Activated CD4-positive, alpha-beta T cell treated with anti-CD3 and anti-CD28 coated beads for 36 hours (primary cell): ENCODE data around the gene TSPAN1. TPM values are rescaled to one million over a fixed set of nuclear protein-coding genes. Genes with fewer than 3 reads are reported as not detected.

Experiments
- ATAC-seq: fragments of 200-7000 bp; cut with Tn5 transposase; one replicate; pipeline ENCODE4 v1.10.0; 2021; ENCODE audit warnings: mild to moderate bottlenecking, moderate library complexity
- CTCF ChIA-PET: fragments of 350-600 bp; sonication (Branson Sonifier 250); formaldehyde crosslinking; loops from one replicate; lab custom pipeline; 2021; ENCODE audit warnings: antibody characterized with exemption; lab: Charles Lee
- POLR2A ChIA-PET: fragments of 350-600 bp; sonication (Branson Sonifier 250); formaldehyde crosslinking; loops from one replicate; lab custom pipeline; 2021; ENCODE audit warnings: antibody characterized with exemption, inconsistent platforms; lab: Charles Lee
- DNase-seq: peaks from one replicate; pipeline ENCODE4 v3.0.0-alpha.2; 2020
- H3K27ac Mint-ChIP-seq: one replicate; pipeline ENCODE4 v1.8.0; 2021; ENCODE audit warnings: mixed read lengths
- H3K27me3 Mint-ChIP-seq: one replicate; pipeline ENCODE4 v1.8.0; 2021; ENCODE audit warnings: mixed read lengths
- H3K36me3 Mint-ChIP-seq: one replicate; pipeline ENCODE4 v1.8.0; 2021; ENCODE audit warnings: low read depth, mixed read lengths
- H3K4me1 Mint-ChIP-seq: one replicate; pipeline ENCODE4 v1.8.0; 2021; ENCODE audit warnings: mixed read lengths
- H3K4me3 Mint-ChIP-seq: one replicate; pipeline ENCODE4 v1.8.0; 2021; ENCODE audit warnings: mild to moderate bottlenecking, moderate library complexity, mixed read lengths
- H3K9me3 Mint-ChIP-seq: one replicate; pipeline ENCODE4 v1.8.0; 2021; ENCODE audit warnings: low read depth, mixed read lengths
- intact Hi-C, 2 experiments: fragments of 100-400 bp; cut with DNase I in 1 of 2; cut with micrococcal nuclease in 1 of 2; formaldehyde crosslinking; loops; one replicate each; pipeline versions ENCODE4 v1.14.2 to v1.15.1; 2022 to 2024; cut with DNase I, micrococcal nuclease
- total RNA-seq, 2 experiments: library from RNA; stranded (reverse); gene quantifications; one replicate each; pipeline ENCODE4 v1.2.3, GENCODE V29; 2021

Gene TSPAN1
- total RNA-seq, 2 experiments from 2014 or later = not detected

- no peak for DNase-seq
- CTCF ChIA-PET = interaction anchor here (2.0 kb wide), 1 partner anchor 8 kb away, joined by 4 read pairs; no protein-coding TSS in a partner anchor
- intact Hi-C loops = no loop called here
- no peaks in the 10 kb centered on the region for H3K9me3 Mint-ChIP-seq
- no peak overlapping the region for H3K27ac Mint-ChIP-seq
- no peak overlapping the region for H3K4me3 Mint-ChIP-seq
- ATAC-seq = no peak
- POLR2A ChIA-PET = interaction anchor here (0.6 kb wide), 1 partner anchor 287 kb away, joined by 3 read pairs; no protein-coding TSS in a partner anchor
- H3K4me1 Mint-ChIP-seq = no peaks in the 10 kb centered on the region
- H3K27me3 Mint-ChIP-seq = no peaks in the 10 kb centered on the region
- H3K36me3 Mint-ChIP-seq = no peaks in the 10 kb centered on the region
Measured at GRCh38 chr1:46160212-46160611, 14.7 kb upstream of the TSPAN1 start.

DNA sequence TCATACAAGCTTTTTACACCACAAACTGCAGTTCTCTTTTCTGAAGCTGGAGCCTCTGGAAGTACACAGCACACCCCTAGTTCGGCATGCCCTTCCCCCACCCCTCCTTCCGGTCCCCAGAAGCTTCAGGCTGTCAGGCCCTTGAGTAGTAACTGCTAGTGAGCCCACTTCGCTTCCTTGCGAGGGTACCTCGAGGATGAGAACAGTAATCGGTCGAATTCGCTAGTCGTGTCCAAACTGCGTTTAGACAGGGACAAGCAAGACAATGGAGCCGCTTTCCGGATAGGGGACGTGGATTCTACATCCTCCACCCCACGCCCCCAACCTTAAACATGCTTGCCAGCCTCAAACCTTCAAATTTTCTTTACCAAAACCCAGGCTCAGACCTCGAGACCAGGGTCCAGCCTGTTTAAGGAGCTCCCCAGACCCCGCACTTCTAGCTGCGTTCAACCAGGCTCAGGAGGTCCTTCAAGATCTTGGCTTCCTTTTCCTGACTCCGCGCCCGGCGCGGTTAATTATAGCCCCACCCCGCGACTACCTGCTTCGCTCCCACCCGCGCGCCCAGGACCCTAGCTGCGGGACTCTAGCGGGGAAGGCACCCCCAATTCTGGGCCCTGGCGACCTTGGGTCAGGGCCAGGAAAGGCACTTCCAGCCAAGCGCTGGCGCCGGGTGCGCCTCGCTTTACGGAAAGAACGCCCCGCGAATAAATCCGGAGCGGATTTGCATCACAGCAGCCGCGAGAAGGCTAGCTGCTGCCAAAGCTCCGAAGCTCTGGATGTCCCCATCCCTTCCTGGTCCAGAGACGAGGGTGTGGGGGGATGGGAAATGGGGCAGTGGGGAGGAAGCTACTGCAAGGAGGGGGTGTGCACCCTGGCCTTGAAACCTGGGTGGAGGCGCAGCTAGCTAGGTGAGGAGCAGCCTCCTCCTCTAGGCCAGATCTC, 8.1 kb upstream of the TSPAN1 start:
- ATAC-seq = peak; percentile 76
- ChIA-PET CTCF (interaction anchor here (0.5 to 2.4 kb wide), 10 partner anchors 12 to 129 kb away, joined by 3 to 9 read pairs (median 4); no protein-coding TSS in a partner anchor), POLR2A (interaction anchor here (0.6 to 1.4 kb wide), 3 partner anchors 18 to 80 kb away, joined by 3 to 5 read pairs (median 3); no protein-coding TSS in a partner anchor)
- Mint-ChIP-seq H3K27ac (peak overlapping the region; percentile 85), H3K9me3 (no peaks in the 10 kb centered on the region), H3K27me3 (no peaks in the 10 kb centered on the region), H3K4me1 (peaks cover 17% of the 10 kb centered on the region), H3K4me3 (peak overlapping the region; percentile 65), H3K36me3 (no peaks in the 10 kb centered on the region)
- intact Hi-C loops = loop anchor here in 1 of 2 experiments (2.0 kb wide), 1 partner anchor 34 kb away; the partner anchor contains the start of gene PIK3R3
- DNase-seq = peak; percentile 71

- peaks cover 17% of the 10 kb centered on the region for H3K4me1 Mint-ChIP-seq
- no peak overlapping the region for H3K27ac Mint-ChIP-seq
- ChIA-PET CTCF (interaction anchor here (0.6 to 2.4 kb wide), 5 partner anchors 9 to 131 kb away, joined by 3 to 10 read pairs (median 4); no protein-coding TSS in a partner anchor), POLR2A (no interaction called here)
- H3K27me3 Mint-ChIP-seq = no peaks in the 10 kb centered on the region
- no peak for ATAC-seq
- no peaks in the 10 kb centered on the region for H3K36me3 Mint-ChIP-seq
- H3K9me3 Mint-ChIP-seq = no peaks in the 10 kb centered on the region
- intact Hi-C loops = no loop called here
- DNase-seq = no peak
- H3K4me3 Mint-ChIP-seq = no peak overlapping the region
Measured at GRCh38 chr1:46168477-46168876, 6.4 kb upstream of the TSPAN1 start.

GRCh38 chr1:46169811-46170454, 5.0 kb upstream of the TSPAN1 start:
- no peaks in the 10 kb centered on the region for H3K36me3 Mint-ChIP-seq
- CTCF ChIA-PET = interaction anchor here (0.8 to 2.3 kb wide), 2 partner anchors 12 to 28 kb away, joined by 3 to 10 read pairs; partner anchors contain the start of gene POMGNT1
- ATAC-seq (no peak), DNase-seq (no peak)
- no peaks in the 10 kb centered on the region for H3K27me3 Mint-ChIP-seq
- H3K27ac Mint-ChIP-seq = no peak overlapping the region
- POLR2A ChIA-PET = no interaction called here
- H3K4me1 Mint-ChIP-seq = peaks cover 17% of the 10 kb centered on the region
- H3K4me3 Mint-ChIP-seq = no peak overlapping the region
- no peaks in the 10 kb centered on the region for H3K9me3 Mint-ChIP-seq
- intact Hi-C loops = no loop called here

DNA sequence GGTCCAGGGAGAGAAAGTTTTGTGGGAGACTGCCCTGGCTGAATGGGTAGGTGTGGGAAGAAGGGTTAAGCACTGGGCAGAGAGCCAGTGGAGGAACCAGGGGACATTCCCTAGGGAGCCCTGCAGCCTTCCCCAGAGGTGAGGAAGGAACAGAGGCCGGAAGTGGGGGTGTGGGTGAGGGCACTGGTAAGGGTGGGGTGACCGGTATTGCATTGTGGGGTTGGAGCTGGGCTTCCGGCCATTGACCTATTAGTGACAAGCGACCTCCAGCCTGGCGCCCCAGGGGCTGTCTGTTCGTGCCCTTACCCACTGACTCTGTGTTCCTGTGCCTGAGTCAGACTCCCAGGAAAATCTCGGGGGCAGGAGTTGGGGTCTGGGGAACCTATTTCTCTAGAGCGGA, 3.5 kb upstream of the TSPAN1 start:
- ChIA-PET CTCF (interaction anchor here (1.3 kb wide), 1 partner anchor 111 kb away, joined by 5 read pairs; no protein-coding TSS in a partner anchor), POLR2A (no interaction called here)
- Mint-ChIP-seq H3K4me3 (no peak overlapping the region), H3K4me1 (peaks cover 14% of the 10 kb centered on the region), H3K36me3 (no peaks in the 10 kb centered on the region), H3K27ac (no peak overlapping the region), H3K9me3 (no peaks in the 10 kb centered on the region), H3K27me3 (no peaks in the 10 kb centered on the region)
- no peak for ATAC-seq
- intact Hi-C loops = no loop called here
- DNase-seq = no peak

GRCh38 chr1:46171871-46172270, 3.0 kb upstream of the TSPAN1 start:
- ATAC-seq = no peak
- no peak overlapping the region for H3K27ac Mint-ChIP-seq
- intact Hi-C loops = no loop called here
- ChIA-PET POLR2A (no interaction called here), CTCF (interaction anchor here (1.3 to 1.4 kb wide), 2 partner anchors 111 to 135 kb away, joined by 5 to 7 read pairs; no protein-coding TSS in a partner anchor)
- DNase-seq = no peak
- H3K27me3 Mint-ChIP-seq = no peaks in the 10 kb centered on the region
- H3K36me3 Mint-ChIP-seq = no peaks in the 10 kb centered on the region
- H3K9me3 Mint-ChIP-seq = no peaks in the 10 kb centered on the region
- no peak overlapping the region for H3K4me3 Mint-ChIP-seq
- peaks cover 9% of the 10 kb centered on the region for H3K4me1 Mint-ChIP-seq

- no peak for ATAC-seq
- H3K36me3 Mint-ChIP-seq = no peaks in the 10 kb centered on the region
- H3K9me3 Mint-ChIP-seq = no peaks in the 10 kb centered on the region
- CTCF ChIA-PET = interaction anchor here (1.4 kb wide), 1 partner anchor 136 kb away, joined by 7 read pairs; no protein-coding TSS in a partner anchor
- no peak for DNase-seq
- H3K27me3 Mint-ChIP-seq = no peaks in the 10 kb centered on the region
- no peak overlapping the region for H3K27ac Mint-ChIP-seq
- intact Hi-C loops = no loop called here
- H3K4me3 Mint-ChIP-seq = no peak overlapping the region
- peaks cover 4% of the 10 kb centered on the region for H3K4me1 Mint-ChIP-seq
- POLR2A ChIA-PET = no interaction called here
Measured at GRCh38 chr1:46172321-46172720, 2.6 kb upstream of the TSPAN1 start.

DNA sequence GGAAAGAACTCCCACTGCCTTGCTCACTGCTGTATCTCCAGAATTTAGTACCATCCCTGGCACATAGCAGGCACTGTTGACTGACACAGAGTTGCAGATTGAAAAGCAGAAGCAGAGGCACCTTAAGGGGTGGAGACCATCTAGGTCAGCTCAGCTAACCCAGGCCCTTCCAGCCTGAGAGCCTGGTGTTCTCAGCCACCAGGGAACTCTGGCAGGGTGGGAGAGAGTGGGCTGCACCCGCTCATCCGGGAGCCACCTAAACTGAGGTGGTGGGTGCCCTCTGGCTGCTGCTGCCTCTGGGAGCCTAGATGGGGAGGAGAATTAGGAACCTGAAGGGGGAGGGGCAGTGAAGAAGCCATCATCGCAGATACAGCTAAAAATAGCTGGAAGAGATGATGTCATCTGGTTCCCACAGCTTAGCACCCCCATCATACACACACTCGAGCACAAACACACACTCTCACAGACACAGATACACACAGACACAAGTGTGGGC, 1.5 kb upstream of the TSPAN1 start:
- ChIA-PET CTCF (interaction anchor here (1.4 kb wide), 1 partner anchor 137 kb away, joined by 7 read pairs; no protein-coding TSS in a partner anchor), POLR2A (interaction anchor here (0.5 kb wide), 1 partner anchor 179 kb away, joined by 4 read pairs; no protein-coding TSS in a partner anchor)
- intact Hi-C loops = no loop called here
- DNase-seq (no peak), ATAC-seq (no peak)
- Mint-ChIP-seq H3K36me3 (no peaks in the 10 kb centered on the region), H3K9me3 (no peaks in the 10 kb centered on the region), H3K4me3 (no peak overlapping the region), H3K27me3 (no peaks in the 10 kb centered on the region), H3K27ac (no peak overlapping the region), H3K4me1 (no peaks in the 10 kb centered on the region)

- no peaks in the 10 kb centered on the region for H3K4me1 Mint-ChIP-seq
- no peak overlapping the region for H3K4me3 Mint-ChIP-seq
- intact Hi-C loops = no loop called here
- peak; percentile 47 for ATAC-seq
- POLR2A ChIA-PET = no interaction called here
- no peaks in the 10 kb centered on the region for H3K27me3 Mint-ChIP-seq
- DNase-seq = peak; percentile 34
- H3K27ac Mint-ChIP-seq = no peak overlapping the region
- H3K9me3 Mint-ChIP-seq = no peaks in the 10 kb centered on the region
- CTCF ChIA-PET = interaction anchor here (0.7 kb wide), 1 partner anchor 152 kb away, joined by 3 read pairs; no protein-coding TSS in a partner anchor
- no peaks in the 10 kb centered on the region for H3K36me3 Mint-ChIP-seq
Measured at GRCh38 chr1:46175243-46175642, 356 bp downstream of the TSPAN1 start.

- CTCF ChIA-PET = interaction anchor here (0.7 kb wide), 1 partner anchor 139 kb away, joined by 3 read pairs; no protein-coding TSS in a partner anchor
Measured at GRCh38 chr1:46176211-46176865, 1.5 kb downstream of the TSPAN1 start, which contains the start of gene P3R3URF. Gene P3R3URF (minus strand): TSS chr1:46176488. CDS start chr1:46176471, 17 bp downstream.

More at GRCh38 chr1:46176211-46176865, 1.5 kb downstream of the TSPAN1 start, which contains the start of gene P3R3URF:
- H3K9me3 Mint-ChIP-seq = no peaks in the 10 kb centered on the region
- H3K27me3 Mint-ChIP-seq = no peaks in the 10 kb centered on the region
- no peak within 1 kb of the TSS for H3K4me3 Mint-ChIP-seq
- DNase-seq (no peak), ATAC-seq (no peak)
- intact Hi-C loops = no loop called here
- no peaks in the 10 kb centered on the region for H3K36me3 Mint-ChIP-seq
- POLR2A ChIA-PET = no interaction called here
- no peaks in the 10 kb centered on the region for H3K4me1 Mint-ChIP-seq
- no peak within 1 kb of the TSS for H3K27ac Mint-ChIP-seq
